Measurements from ENCODE around the gene CTSE.

GRCh38 chr1:205981257-205981656 is 42.4 kb downstream of the CTSE start:
- TF ChIP-seq JUN (IDR thresholded peaks at IDR 0.05; ENCODE audit: borderline replicate concordance, low read depth, low read length) (no peak), JUN (CRISPR knock-in tag; IDR thresholded peaks at IDR 0.05; ENCODE audit: borderline replicate concordance) (no peak), SREBF2 (CRISPR knock-in tag; IDR thresholded peaks at IDR 0.05) (no peak), NRF1 (conservative IDR thresholded peaks at IDR 0.05 in 1 of 2, IDR thresholded peaks at IDR 0.05 in 1 of 2) (no peak), FUS (optimal IDR thresholded peaks at IDR 0.05; ENCODE audit: low read depth, low read length) (no peak), SMARCA4 (IDR thresholded peaks at IDR 0.05) (no peak), NR1H2 (CRISPR knock-in tag; IDR thresholded peaks at IDR 0.05) (no peak), EP300 (IDR thresholded peaks at IDR 0.05; ENCODE audit: low read length) (no peak), CHD4 (IDR thresholded peaks at IDR 0.05; ENCODE audit: insufficient read depth, insufficient replicate concordance, low read depth, low read length, poor library complexity, severe bottlenecking) (no peak), POLR2AphosphoS5 (IDR thresholded peaks at IDR 0.05; ENCODE audit: control insufficient read depth, insufficient read depth, low read depth, low read length) (no peak), HIVEP1 (CRISPR knock-in tag; IDR thresholded peaks at IDR 0.05) (no peak), KDM1A (IDR thresholded peaks at IDR 0.05) (no peak), FOSL1 (tag; conservative IDR thresholded peaks at IDR 0.05) (no peak), ATF6 (CRISPR knock-in tag; IDR thresholded peaks at IDR 0.05) (no peak)
- TF ChIP-seq, protein P1, sequence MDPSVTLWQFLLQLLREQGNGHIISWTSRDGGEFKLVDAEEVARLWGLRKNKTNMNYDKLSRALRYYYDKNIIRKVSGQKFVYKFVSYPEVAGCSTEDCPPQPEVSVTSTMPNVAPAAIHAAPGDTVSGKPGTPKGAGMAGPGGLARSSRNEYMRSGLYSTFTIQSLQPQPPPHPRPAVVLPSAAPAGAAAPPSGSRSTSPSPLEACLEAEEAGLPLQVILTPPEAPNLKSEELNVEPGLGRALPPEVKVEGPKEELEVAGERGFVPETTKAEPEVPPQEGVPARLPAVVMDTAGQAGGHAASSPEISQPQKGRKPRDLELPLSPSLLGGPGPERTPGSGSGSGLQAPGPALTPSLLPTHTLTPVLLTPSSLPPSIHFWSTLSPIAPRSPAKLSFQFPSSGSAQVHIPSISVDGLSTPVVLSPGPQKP (CRISPR knock-in tag; IDR thresholded peaks at IDR 0.05) = no peak
